GM06990 (cell line): ENCODE data around the gene HSP90AB1.

Source experiments
- DNase-seq: peaks from one replicate; pipeline ENCODE4 v3.0.0-alpha.2; 2011; ENCODE audit not compliant: insufficient read length; ENCODE audit errors: extremely low read depth
- H3K27me3 ChIP-seq: replicated peaks from 2 replicates; pipeline ENCODE4 v1.6.0; 2011; ENCODE audit warnings: low read length; ENCODE audit not compliant: control insufficient read depth, insufficient read depth
- H3K36me3 ChIP-seq: 2 replicates; pipeline ENCODE4 v1.5.1; 2011; ENCODE audit warnings: low read length; ENCODE audit not compliant: control insufficient read depth, insufficient read depth
- H3K4me3 ChIP-seq: replicated peaks from 2 replicates; pipeline ENCODE4 v1.5.1; 2011; ENCODE audit warnings: low read depth, mild to moderate bottlenecking, control low read depth, low read length
- CTCF ChIP-seq: IDR thresholded peaks from 2 replicates; pipeline ENCODE4 v1.5.1; 2011; ENCODE audit warnings: low read length, control low read depth, mild to moderate bottlenecking, inconsistent platforms; ENCODE audit not compliant: insufficient read depth, poor library complexity, severe bottlenecking

Gene HSP90AB1

DNA sequence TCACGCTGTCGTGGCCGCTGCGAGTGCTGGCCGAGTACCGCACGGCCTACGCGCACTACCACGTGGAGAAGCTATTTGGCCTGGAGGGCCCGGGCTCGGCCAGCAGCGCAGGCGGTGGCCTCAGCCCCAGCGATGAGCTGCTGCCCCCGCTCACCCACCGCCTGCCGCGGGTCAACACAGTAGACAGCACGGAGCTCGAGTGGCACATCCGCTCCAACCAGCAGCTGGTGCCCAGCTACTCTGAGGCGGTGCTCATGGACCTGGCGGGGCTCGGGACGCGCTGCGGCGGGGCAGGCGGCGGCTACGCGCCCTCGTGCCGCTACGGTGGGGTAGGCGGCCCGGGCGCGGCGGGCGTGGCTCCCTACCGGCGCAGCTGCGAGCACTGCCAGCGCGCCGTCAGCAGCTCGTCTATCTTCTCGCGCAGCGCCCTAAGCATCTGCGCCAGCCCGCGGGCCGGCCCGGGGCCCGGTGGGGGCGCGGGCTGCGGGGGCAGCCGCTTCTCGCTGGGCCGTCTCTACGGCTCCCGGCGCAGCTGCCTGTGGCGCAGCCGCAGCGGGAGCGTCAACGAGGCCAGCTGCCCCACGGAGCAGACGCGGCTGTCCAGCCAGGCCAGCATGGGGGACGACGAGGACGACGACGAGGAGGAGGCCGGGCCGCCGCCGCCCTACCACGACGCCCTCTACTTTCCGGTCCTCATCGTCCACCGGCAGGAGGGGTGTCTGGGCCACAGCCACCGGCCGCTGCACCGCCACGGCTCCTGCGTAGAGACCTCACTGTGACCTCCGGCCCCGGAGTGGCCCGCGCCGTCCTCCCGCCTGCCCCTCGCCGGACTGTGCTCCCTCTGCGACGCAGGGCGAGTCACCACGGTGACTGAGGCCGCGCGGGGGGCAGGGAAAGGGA is 29.1 kb downstream of the HSP90AB1 start:
- H3K27me3 ChIP-seq: peaks cover 5% of the 10 kb centered on the region; the same call in 1 of the 2 replicates

GRCh38 chr6:44276667-44277640 is 30.1 kb downstream of the HSP90AB1 start:
- no peak for TF ChIP-seq CTCF
- no peaks in the 10 kb centered on the region for H3K36me3 ChIP-seq
- no peak overlapping the region for H3K4me3 ChIP-seq
- H3K27me3 ChIP-seq: peaks cover 3% of the 10 kb centered on the region; the same call in 1 of the 2 replicates
- DNase-seq: no peak

More for the DNA sequence above, 29.1 kb downstream of the HSP90AB1 start:
- Histone ChIP-seq H3K4me3 (no peak overlapping the region), H3K36me3 (no peaks in the 10 kb centered on the region)
- no peak for TF ChIP-seq CTCF
- DNase-seq: no peak

DNA sequence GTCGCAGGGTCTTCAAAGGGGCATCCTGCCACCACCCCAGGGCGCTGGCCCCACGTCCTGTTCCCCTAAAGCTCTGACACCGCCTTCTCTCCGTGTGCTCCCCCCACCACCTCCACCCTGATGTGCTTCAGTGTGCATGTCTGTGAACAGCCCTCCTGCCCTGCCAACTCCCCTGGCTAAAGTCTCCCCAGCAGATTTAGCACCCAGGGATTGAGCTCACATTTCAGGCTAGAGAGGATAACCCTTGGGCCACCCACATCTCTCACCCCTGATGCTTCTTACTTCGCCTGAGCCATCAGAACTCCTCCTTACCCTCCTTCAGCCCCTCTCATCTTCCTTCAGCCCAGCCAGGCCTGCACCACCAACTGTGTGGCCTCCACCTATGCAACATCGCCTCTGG is 30.9 kb downstream of the HSP90AB1 start:
- DNase-seq: no peak
- Histone ChIP-seq H3K36me3 (no peaks in the 10 kb centered on the region), H3K27me3 (no peaks in the 10 kb centered on the region; the same call in none of the 2 replicates), H3K4me3 (no peak overlapping the region)
- no peak for TF ChIP-seq CTCF

DNA sequence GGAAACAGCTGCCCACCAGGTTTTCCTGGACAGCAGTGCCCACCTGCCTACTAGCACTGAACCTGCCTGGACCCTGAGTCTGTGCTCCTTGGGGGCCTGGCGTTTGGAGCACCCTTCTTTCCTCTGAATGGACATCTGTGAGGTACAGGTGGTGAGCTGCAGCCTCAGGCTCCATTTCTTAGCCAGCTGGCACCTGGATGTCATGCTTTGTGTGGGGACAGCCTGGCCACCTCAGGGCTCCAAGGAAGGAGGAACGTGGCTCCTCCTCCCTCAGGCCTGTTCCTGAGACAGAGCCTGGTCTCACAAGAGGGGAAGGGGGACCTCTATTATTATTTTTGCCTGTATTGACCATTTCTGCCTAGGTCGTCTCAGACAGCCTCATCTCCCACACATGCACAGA is 31.4 kb downstream of the HSP90AB1 start:
- no peak overlapping the region for H3K4me3 ChIP-seq
- DNase-seq: no peak
- no peak for TF ChIP-seq CTCF
- H3K27me3 ChIP-seq: no peaks in the 10 kb centered on the region; the same call in none of the 2 replicates
- no peaks in the 10 kb centered on the region for H3K36me3 ChIP-seq

DNA sequence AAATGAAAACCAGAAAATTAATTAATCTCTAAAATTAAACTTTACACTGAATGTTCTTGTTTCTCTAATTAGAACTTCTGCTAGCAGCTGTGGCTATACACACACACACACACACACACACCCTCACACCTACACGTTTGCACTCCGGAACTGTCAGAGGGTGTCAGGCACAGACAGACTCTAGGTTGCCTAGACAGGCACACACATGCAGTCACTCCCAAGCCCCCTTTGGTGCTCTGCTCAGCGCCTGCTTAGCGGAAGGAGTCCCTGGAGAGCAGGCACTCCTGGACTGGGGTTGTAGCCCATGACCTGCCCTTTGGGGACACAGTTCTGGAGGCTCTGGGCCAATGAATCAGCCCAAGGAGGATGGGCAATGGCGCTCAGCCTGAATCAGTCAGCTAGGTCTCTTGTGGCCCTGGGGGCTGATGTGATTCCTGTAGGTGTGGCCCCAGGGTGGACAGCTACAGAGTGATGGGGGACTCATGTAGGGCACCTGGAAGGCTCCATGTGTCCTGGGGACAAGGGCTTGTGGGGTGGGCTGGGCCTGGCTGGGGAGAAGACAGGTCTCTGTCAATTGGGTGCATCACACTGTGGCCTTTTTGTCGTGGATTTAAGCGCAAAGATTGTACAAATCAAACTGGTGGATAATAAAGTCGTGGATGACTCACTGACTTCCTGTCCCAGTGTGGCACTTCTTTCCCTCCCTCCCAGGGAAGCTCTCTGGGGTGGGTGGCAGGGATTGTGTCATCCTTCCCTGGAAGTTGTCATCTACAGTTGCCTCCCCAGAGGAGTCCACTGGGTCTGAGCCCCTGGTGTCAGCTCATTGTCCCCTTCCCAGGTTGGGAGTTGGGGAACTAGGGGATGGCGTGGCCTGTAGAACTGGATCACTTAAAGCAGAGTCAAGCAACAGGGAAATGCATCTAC is 32.1 kb downstream of the HSP90AB1 start:
- no peak overlapping the region for H3K4me3 ChIP-seq
- no peaks in the 10 kb centered on the region; the same call in none of the 2 replicates for H3K27me3 ChIP-seq
- DNase-seq: no peak
- TF ChIP-seq CTCF: no peak
- H3K36me3 ChIP-seq: no peaks in the 10 kb centered on the region
